Muscle of leg (tissue), 11 donors: Measurements from ENCODE around the gene NELL2. TPM values are rescaled to one million over a fixed set of nuclear protein-coding genes. Genes with fewer than 3 reads are reported as not detected.

Experiments
- DNase-seq: peaks from one replicate; pipeline ENCODE4 v3.0.0; 2013
- H3K27ac ChIP-seq: one replicate; pipeline ENCODE4 v1.5.1; 2013; ENCODE audit warnings: mild to moderate bottlenecking, low read length, control low read depth
- H3K27me3 ChIP-seq: one replicate; pipeline ENCODE4 v1.6.1; 2013; ENCODE audit warnings: low read length; ENCODE audit not compliant: control insufficient read depth, insufficient read depth
- H3K36me3 ChIP-seq: one replicate; pipeline ENCODE4 v1.6.1; 2013; ENCODE audit warnings: low read length; ENCODE audit not compliant: control insufficient read depth, insufficient read depth
- H3K4me1 ChIP-seq: one replicate; pipeline ENCODE4 v1.6.1; 2013; ENCODE audit warnings: low read length; ENCODE audit not compliant: control insufficient read depth, insufficient read depth
- H3K4me3 ChIP-seq: one replicate; pipeline ENCODE4 v1.5.1; 2013; ENCODE audit warnings: low read length, control low read depth
- H3K9me3 ChIP-seq: replicated peaks from 2 replicates; pipeline ENCODE4 v1.6.1; 2013; ENCODE audit warnings: low read depth, low read length; ENCODE audit not compliant: control insufficient read depth
- WGBS: methylation state at CpG from one replicate; pipeline ENCODE4 v1.1.5; 2013; ENCODE audit warnings: missing lambda C conversion rate; ENCODE audit not compliant: insufficient coverage; 5-methylcytosine and 5-hydroxymethylcytosine counted together
- polyA plus RNA-seq, 8 donors: library from polyadenylated mRNA; unstranded; fragments of 120-200 nt; gene quantifications; one replicate each; pipeline versions ENCODE4 v1.2.1 to v1.2.3, GENCODE V29; 2013; ENCODE audit warnings: inconsistent platforms in 1 of 8, low replicate concordance in 1 of 8; ENCODE audit not compliant: insufficient read length in 8 of 8, insufficient read depth in 1 of 8
- total RNA-seq: library from RNA; stranded (reverse); fragments of 120-200 nt; gene quantifications from one replicate; pipeline ENCODE4 v1.2.4, GENCODE V29; 2013

NELL2 gene
- total and polyA plus RNA-seq, 9 donors = 0.57 to 5.7 (median 1.6) TPM

DNA sequence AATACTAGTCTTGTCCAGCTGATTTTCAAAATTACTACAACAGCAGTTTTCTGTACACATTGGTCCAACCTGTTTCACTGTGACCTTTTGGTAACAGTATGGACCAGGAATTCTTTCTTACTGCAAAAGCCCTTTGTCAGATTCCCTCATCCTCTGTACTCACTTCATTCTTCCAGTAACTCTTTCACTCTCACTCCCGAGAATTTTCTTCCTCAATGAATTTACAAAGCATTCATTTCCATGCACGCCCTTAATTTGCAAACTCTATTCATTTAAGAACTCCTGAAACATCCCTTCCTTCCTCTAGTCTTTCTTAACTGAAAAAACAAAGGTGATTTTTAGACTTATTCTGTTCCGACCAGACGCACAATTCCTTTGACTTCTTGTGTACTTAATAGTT, 238.2 kb downstream of the NELL2 start:
- 72% methylated on average over 2 of the region's 4 CpGs for WGBS
- H3K4me1 ChIP-seq = no peaks in the 10 kb centered on the region
- no peak overlapping the region for H3K27ac ChIP-seq
- no peak overlapping the region for H3K4me3 ChIP-seq
- H3K36me3 ChIP-seq = no peaks in the 10 kb centered on the region
- no peak for DNase-seq
- H3K9me3 ChIP-seq = no peaks in the 10 kb centered on the region
- H3K27me3 ChIP-seq = no peaks in the 10 kb centered on the region

DNA sequence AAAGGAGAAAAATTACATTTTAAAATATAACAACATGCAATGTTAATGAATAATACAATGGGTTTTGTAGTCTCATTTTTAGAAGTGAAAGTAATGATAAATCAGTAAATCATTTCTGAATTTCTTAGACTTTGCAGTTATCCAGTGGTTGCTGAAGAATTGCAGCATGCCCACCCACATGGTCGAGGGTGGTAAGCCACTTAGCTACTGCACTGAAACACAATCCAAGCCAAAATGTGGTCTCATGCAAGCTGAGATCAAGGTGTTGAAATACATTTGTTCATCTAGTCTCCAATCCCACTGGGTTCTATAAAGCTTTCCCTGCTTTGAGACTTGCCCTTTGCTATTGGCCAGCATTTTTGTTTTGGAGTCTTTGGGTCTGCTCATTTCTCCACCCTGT, 247.9 kb downstream of the NELL2 start:
- Histone ChIP-seq H3K27ac (no peak overlapping the region), H3K9me3 (no peaks in the 10 kb centered on the region), H3K27me3 (no peaks in the 10 kb centered on the region), H3K4me3 (no peak overlapping the region), H3K36me3 (no peaks in the 10 kb centered on the region), H3K4me1 (no peaks in the 10 kb centered on the region)
- no CpG with 5 or more reads among the region's 1 CpG for WGBS
- DNase-seq = no peak

DNA sequence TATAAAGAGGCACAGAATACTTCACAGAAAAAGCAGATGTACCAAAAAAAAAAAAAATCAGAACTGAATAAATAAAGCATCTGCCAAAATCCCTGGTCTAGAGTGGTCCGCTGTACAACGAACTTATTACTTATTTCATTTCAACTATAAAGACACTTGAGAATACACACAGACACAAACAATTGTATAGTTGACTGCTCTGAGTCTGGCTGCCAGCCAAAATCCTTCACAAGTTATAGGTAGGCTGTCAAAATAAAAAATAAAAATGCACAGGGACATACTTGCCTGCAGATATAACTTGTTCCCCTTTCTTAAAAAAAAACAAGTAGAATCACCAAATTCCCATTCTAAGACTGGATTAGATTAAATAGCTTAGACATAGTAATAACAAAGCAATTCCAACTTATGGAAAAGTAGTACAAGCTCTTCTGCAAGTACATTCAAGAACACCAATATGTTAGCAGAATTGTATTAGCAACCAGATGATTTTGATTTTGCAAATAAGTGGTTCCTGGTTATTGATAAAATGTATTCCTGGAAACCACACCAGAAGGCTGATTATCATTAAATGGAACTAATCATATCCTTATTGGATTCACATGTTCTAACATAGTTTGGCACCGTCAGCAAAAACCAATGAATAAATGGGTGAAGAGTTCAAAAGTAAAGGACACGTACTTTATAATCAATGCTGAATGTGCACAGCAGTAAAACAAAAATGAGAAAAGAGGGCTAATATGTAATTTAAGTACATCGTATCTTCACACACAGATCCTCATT, 248.5 kb downstream of the NELL2 start:
- WGBS = no CpG with 5 or more reads among the region's 5 CpGs
- Histone ChIP-seq H3K27ac (no peak overlapping the region), H3K27me3 (no peaks in the 10 kb centered on the region), H3K4me1 (no peaks in the 10 kb centered on the region), H3K9me3 (no peaks in the 10 kb centered on the region), H3K4me3 (no peak overlapping the region), H3K36me3 (no peaks in the 10 kb centered on the region)
- DNase-seq = peak; percentile 20

DNA sequence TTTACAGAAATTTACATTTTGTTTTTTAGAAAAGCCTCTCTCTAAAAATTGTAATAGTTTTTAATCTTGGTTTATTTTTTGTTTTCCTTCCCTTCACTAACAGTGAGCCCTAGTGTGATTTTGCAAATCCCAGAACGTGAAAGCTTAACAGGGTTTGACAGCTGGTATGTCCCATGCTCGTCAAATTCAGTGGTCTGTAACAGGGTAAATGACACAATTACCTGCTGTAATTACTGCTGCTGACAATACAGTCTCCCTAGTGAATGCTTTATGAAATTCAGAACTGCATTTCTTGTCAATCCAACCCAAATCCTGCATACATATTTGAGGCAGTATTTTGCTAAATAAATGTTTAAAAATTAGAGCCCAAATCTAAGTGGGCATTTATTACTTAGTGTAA, 249.2 kb downstream of the NELL2 start:
- Histone ChIP-seq H3K27me3 (no peaks in the 10 kb centered on the region), H3K4me3 (no peak overlapping the region), H3K27ac (no peak overlapping the region), H3K36me3 (no peaks in the 10 kb centered on the region), H3K4me1 (no peaks in the 10 kb centered on the region), H3K9me3 (no peaks in the 10 kb centered on the region)
- WGBS = 40% methylated on average over 1 of the region's 2 CpGs
- DNase-seq = no peak

DNA sequence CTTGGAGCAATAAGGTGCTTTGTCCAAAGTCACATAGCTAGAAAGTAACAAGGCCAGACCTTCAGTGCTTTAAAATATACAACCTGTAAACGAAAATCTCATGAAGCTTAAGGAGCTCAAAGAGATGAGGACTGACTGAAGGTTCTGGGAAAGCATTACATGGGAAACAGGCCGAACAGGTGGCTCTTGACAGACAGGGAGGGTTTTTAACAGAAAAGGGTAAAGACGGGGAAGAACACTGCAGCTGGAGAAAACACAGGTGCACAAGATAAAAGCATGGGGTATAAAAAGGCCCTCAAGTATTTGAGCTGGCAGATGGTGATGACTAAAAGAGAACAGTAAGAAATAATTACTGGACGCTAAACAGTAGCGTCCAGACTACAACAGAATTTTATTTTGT, 257.2 kb downstream of the NELL2 start:
- no peak for DNase-seq
- WGBS = 54% methylated on average over 4 of the region's 5 CpGs
- no peaks in the 10 kb centered on the region for H3K36me3 ChIP-seq

DNA sequence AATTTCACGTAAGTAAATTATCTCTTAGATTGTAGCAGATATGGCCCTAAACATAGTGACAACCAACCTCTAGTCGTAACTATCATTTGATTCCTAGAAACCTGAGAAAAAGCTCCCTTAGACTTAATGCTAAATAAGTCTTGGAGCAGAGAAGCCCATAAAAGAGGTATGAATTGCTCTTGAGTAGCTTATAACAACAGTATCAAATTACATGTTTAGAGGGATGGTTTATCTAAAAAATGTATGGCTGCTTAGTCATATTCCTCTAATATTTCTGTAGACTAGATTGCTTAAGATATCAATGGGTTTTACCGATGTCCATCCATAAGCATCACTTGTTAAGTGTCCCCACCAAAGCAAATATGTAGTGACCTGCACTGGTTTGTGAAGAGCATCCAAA, 259.7 kb downstream of the NELL2 start:
- WGBS = no CpG with 5 or more reads among the region's 3 CpGs
- DNase-seq = no peak
- H3K4me1 ChIP-seq = no peaks in the 10 kb centered on the region
- no peak overlapping the region for H3K27ac ChIP-seq
- no peaks in the 10 kb centered on the region for H3K36me3 ChIP-seq
- no peaks in the 10 kb centered on the region for H3K9me3 ChIP-seq
- no peaks in the 10 kb centered on the region for H3K27me3 ChIP-seq
- H3K4me3 ChIP-seq = no peak overlapping the region

More for the DNA sequence above, 257.2 kb downstream of the NELL2 start:
- H3K27me3 ChIP-seq = no peaks in the 10 kb centered on the region
- no peaks in the 10 kb centered on the region for H3K4me1 ChIP-seq
- no peak overlapping the region for H3K4me3 ChIP-seq
- H3K9me3 ChIP-seq = no peaks in the 10 kb centered on the region
- no peak overlapping the region for H3K27ac ChIP-seq

DNA sequence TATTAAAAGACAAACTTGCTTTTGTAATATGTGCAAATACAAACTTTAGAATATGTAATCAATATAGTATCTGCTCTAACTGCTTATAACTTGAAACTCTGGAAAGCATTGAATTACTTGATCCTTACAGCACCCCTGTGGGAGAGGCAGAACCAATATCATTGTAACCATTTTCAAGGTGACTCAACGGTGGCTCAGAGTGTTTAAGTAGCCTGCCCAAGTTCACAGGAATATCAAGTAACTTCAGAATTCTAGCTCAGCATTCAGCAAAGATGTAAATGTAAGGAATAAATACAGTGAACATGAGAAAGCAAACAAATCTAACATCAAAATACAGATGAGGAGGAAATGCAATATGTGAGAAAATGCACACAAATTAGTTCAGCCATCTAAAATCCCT, 264.6 kb downstream of the NELL2 start:
- no peaks in the 10 kb centered on the region for H3K36me3 ChIP-seq
- H3K27me3 ChIP-seq = no peaks in the 10 kb centered on the region
- no peaks in the 10 kb centered on the region for H3K4me1 ChIP-seq
- no CpG with 5 or more reads among the region's 1 CpG for whole genome bisulfite sequencing
- H3K27ac ChIP-seq = no peak overlapping the region
- no peak overlapping the region for H3K4me3 ChIP-seq
- DNase-seq = no peak
- H3K9me3 ChIP-seq = no peaks in the 10 kb centered on the region

DNA sequence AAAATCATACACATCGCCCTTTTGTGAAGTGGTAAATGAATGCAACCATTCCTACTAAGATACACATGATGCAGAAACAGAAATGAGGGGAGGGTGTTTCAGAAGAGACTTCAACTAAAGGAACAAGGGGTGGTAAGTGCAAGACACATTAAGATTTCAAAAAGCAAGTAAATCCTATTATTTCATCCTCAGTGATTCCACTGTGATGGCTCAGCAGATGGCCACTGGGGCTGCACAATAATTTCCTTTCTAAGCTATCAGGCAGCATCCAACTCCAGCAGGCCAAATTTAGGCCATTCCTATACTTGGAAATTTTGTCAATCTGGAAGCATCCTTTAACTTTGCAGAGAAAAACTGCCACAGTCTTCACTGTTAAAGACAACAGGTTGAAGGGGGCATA, 272.4 kb downstream of the NELL2 start:
- WGBS = no CpG with 5 or more reads among the region's 1 CpG
- no peaks in the 10 kb centered on the region for H3K9me3 ChIP-seq
- H3K4me1 ChIP-seq = no peaks in the 10 kb centered on the region
- DNase-seq = no peak
- H3K4me3 ChIP-seq = no peak overlapping the region
- H3K27me3 ChIP-seq = no peaks in the 10 kb centered on the region
- no peak overlapping the region for H3K27ac ChIP-seq
- H3K36me3 ChIP-seq = no peaks in the 10 kb centered on the region

DNA sequence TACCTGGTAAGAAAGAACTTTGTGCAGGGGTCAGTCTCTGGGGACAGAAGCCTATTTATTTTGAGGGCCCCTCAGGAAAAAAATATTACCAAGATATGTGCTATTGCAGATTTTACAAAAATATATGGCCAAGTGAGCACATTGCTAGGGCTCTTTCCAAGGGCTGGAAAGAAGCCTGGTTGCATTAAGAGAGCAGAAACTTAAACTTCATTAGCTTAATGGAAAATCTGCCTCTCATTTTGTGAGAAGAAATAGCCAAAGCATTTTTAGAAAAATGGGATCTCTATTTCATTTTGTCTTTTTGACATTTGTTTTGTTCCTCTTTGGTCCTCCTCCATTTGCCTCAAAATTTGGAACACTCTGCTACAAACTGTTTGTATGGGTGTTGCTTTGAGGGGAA, 283.5 kb downstream of the NELL2 start:
- Histone ChIP-seq H3K27me3 (no peaks in the 10 kb centered on the region), H3K4me1 (no peaks in the 10 kb centered on the region), H3K9me3 (no peaks in the 10 kb centered on the region), H3K27ac (no peak overlapping the region), H3K4me3 (no peak overlapping the region), H3K36me3 (no peaks in the 10 kb centered on the region)
- DNase-seq = peak; percentile 22

DNA sequence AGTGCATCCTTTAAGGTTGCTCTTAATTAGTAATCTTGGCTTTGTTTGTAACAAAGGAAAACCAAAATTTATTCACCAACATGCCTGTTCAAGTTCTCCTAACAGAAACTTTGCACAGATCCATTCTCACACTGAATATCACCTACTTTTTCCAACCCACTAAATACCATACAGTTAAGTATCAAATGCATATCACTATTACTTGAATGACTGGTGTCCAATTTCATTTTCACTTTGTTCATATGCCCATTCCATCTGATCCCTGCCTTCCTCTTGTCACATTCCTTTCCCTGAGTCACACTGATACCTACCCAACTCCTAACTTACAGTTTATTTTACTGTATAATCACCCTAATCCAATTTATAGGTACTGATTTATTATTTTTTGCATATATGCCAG, 286.4 kb downstream of the NELL2 start:
- no peaks in the 10 kb centered on the region for H3K4me1 ChIP-seq
- H3K27ac ChIP-seq = no peak overlapping the region
- no peak for DNase-seq
- no peak overlapping the region for H3K4me3 ChIP-seq
- H3K27me3 ChIP-seq = no peaks in the 10 kb centered on the region
- no peaks in the 10 kb centered on the region for H3K9me3 ChIP-seq
- no peaks in the 10 kb centered on the region for H3K36me3 ChIP-seq

DNA sequence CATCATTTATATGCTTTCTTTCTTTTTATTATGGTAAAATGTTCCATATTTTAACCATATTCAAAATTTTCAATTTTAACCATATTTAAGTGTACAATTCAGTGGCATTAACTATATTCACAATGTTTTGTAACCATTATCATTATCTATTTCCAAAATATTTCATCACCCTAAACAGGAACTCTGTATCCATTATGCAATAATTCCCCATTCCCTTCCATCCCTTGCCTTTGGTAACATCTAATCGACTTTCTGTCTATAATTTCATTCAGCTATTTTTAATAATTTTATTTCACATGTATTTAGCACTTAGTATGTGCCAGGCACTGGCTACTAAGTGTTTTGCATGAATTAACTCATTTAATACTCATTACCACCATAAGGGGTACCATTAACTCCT, 287.5 kb downstream of the NELL2 start:
- H3K27ac ChIP-seq = no peak overlapping the region
- WGBS = no CpG with 5 or more reads among the region's 1 CpG
- no peaks in the 10 kb centered on the region for H3K9me3 ChIP-seq
- no peaks in the 10 kb centered on the region for H3K27me3 ChIP-seq
- H3K4me1 ChIP-seq = no peaks in the 10 kb centered on the region
- DNase-seq = no peak
- no peaks in the 10 kb centered on the region for H3K36me3 ChIP-seq
- no peak overlapping the region for H3K4me3 ChIP-seq
